ENCODE data around the gene PTCH1. TPM values are rescaled to one million over a fixed set of nuclear protein-coding genes. Genes with fewer than 3 reads are reported as not detected.

The PTCH1 gene
- total and polyA plus RNA-seq, 4 donors = 1.2 to 5.0 (median 2.1) TPM

GRCh38 chr9:95463148-95464060 lies 53.4 kb downstream of the PTCH1 start:
- DNase-seq (ENCODE audit: low spot score) = no peak
- H3K4me1 ChIP-seq (ENCODE audit: control insufficient read depth in 4 of 4, insufficient read depth in 4 of 4, low read length in 3 of 4) = no peaks in the 10 kb centered on the region
- TF ChIP-seq SP1 (IDR thresholded peaks at IDR 0.05) = no peak
- TF ChIP-seq, protein P1, sequence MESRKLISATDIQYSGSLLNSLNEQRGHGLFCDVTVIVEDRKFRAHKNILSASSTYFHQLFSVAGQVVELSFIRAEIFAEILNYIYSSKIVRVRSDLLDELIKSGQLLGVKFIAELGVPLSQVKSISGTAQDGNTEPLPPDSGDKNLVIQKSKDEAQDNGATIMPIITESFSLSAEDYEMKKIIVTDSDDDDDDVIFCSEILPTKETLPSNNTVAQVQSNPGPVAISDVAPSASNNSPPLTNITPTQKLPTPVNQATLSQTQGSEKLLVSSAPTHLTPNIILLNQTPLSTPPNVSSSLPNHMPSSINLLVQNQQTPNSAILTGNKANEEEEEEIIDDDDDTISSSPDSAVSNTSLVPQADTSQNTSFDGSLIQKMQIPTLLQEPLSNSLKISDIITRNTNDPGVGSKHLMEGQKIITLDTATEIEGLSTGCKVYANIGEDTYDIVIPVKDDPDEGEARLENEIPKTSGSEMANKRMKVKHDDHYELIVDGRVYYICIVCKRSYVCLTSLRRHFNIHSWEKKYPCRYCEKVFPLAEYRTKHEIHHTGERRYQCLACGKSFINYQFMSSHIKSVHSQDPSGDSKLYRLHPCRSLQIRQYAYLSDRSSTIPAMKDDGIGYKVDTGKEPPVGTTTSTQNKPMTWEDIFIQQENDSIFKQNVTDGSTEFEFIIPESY (IDR thresholded peaks at IDR 0.05) = no peak
- TF ChIP-seq NR2F2 (IDR thresholded peaks at IDR 0.05) = no peak
- TF ChIP-seq JUND (IDR thresholded peaks at IDR 0.05) = no peak
- no peak for TF ChIP-seq RXRA (IDR thresholded peaks at IDR 0.05)
- TF ChIP-seq HNF4A (conservative IDR thresholded peaks at IDR 0.05) = no peak
- no peak for TF ChIP-seq HNF4G (IDR thresholded peaks at IDR 0.05)
- no peak for TF ChIP-seq FOXA2 (IDR thresholded peaks at IDR 0.05)
- TF ChIP-seq EGR1 (IDR thresholded peaks at IDR 0.05; ENCODE audit: low read depth in 2 of 2) = no peak
- no peak for TF ChIP-seq FOXA1 (IDR thresholded peaks at IDR 0.05)
- no peak for TF ChIP-seq YY1 (IDR thresholded peaks at IDR 0.05)
- no peak for TF ChIP-seq REST (IDR thresholded peaks at IDR 0.05)
- TF ChIP-seq CTCF (IDR thresholded peaks at IDR 0.05; ENCODE audit: low read depth, low read length, missing input control) = no peak
- TF ChIP-seq GABPA (IDR thresholded peaks at IDR 0.05 in 1 of 2, conservative IDR thresholded peaks at IDR 0.05 in 1 of 2) = no peak
- TF ChIP-seq, protein P2, sequence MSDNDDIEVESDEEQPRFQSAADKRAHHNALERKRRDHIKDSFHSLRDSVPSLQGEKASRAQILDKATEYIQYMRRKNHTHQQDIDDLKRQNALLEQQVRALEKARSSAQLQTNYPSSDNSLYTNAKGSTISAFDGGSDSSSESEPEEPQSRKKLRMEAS (IDR thresholded peaks at IDR 0.05) = no peak
- no peak for TF ChIP-seq TAF1 (conservative IDR thresholded peaks at IDR 0.05)
- no peak overlapping the region for H3K9ac ChIP-seq (ENCODE audit: low read depth in 1 of 2, low read length in 2 of 2)
- H3K27ac ChIP-seq (ENCODE audit: low read depth in 1 of 2, low read length in 2 of 2) = no peak overlapping the region
- H3K36me3 ChIP-seq (ENCODE audit: control insufficient read depth in 4 of 4, insufficient read depth in 3 of 4, low read depth in 1 of 4, low read length in 3 of 4) = peaks cover 2 to 12% (median 8%) of the 10 kb centered on the region in 4 donors
- H3K27me3 ChIP-seq (ENCODE audit: control insufficient read depth in 4 of 4, insufficient read depth in 4 of 4, low read length in 3 of 4) = no peaks in the 10 kb centered on the region
- H3K9me3 ChIP-seq (ENCODE audit: control insufficient read depth in 4 of 4, low read length in 3 of 4) = no peaks in the 10 kb centered on the region
- no peak overlapping the region for H3K4me3 ChIP-seq (ENCODE audit: low read depth in 1 of 3, low read length in 3 of 3)
- 80% methylated on average over 21 of the region's 21 CpGs for WGBS
